Activated CD4-positive, alpha-beta T cell treated with anti-CD3 and anti-CD28 coated beads, Interleukin-2, amount 50 U/mL, for 48 hours (primary cell): Measurements from ENCODE around the gene CDCA7.
"Not testable (repeated sequence)": the region's sequence is repeated elsewhere in the genome, so short reads cannot be mapped to it uniquely, and the experiment has no call there.

Experiments
- DNase-seq, 2 experiments: peaks; one replicate each; pipeline ENCODE4 v3.0.0-alpha.2; 2020

The CDCA7 gene

DNA sequence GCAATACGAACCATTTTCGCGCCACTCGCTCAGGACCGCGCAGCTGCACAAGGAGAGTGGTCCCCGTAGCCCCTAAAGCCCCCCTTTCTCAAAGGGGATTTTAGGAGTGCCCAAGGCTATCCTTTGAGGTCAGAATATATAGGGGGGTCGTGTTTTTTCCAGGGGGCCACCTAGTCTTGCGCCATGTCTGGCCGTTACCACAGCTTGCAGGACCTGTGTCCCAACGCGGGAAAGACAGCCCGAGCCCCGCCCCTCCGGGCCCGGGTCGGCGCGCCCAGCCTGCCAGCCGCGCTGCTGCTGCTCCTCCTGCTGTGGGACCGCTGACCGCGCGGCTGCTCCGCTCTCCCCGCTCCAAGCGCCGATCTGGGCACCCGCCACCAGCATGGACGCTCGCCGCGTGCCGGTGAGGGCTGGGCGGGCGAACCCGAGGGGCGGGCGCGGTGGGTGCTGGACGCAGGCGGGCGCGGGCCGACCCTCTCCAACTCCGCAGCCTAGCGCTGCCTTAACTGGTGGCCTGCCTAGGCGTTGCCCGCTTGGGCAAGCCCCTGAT, at the start of gene CDCA7:
Gene CDCA7 (plus strand): TSS at position 291 of the 550 bp plus-strand sequence. CDS start 92 bp downstream, at position 383.
- peak; percentile 77 to 80 for DNase-seq

DNA sequence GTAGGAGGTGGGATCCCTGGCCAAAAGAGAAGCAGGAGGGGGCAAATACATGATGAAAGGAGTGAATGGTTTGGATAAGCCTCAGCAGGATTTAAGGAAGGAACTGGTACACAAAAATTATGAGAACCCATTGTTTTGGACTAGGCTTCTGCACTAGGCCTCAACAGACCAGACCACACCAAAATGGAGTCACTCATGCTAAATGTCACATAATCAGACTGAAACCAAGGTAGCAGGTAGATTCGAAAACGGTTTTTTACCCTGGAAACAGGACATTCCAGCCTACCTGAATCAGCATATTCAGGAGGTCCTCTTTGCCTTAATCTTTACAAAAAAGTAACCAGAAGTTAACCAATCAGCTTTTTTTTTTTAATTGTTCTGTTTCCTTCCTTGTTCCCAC, 49.4 kb upstream of the CDCA7 start:
- DNase-seq: no peak

DNA sequence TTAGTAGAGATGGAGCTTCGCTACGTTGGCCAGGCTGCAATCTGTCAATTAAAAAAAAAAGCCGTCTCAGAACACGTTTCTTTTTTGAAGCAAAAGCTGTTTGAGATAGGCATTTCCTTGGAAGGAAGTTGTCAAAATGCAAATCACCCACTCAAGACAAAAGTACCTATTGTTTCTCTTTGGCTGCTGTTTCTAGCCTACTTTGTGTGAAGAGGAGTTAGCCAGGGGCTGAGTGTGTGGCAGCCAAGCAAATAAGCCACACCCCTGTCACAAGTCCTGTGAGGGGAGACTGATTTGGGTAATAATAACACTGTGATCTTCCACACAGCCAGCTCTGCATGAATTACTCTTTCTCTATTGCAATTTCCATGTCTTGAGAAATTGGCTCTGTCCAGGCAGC, 47.4 kb upstream of the CDCA7 start:
- no peak for DNase-seq

DNA sequence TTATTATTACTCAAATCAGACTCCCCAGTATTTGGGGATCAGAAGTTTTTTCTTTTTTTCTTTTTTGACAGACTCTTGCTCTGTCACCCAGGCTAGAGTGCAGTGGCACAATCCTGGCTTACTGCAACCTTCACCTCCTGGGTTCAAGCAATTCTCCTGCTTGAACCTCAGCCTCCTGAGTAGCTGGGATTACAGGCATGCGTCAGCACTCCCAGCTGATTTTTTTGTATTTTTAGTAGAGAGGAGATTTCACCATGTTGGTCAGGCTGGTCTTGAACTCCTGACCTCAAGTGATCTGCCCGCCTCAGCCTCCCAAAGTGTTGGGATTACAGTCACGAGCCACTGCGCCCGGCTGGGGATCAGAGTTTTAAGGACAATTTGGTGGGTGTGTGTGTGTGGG, 45.3 kb upstream of the CDCA7 start:
- DNase-seq: not testable (repeated sequence)

DNA sequence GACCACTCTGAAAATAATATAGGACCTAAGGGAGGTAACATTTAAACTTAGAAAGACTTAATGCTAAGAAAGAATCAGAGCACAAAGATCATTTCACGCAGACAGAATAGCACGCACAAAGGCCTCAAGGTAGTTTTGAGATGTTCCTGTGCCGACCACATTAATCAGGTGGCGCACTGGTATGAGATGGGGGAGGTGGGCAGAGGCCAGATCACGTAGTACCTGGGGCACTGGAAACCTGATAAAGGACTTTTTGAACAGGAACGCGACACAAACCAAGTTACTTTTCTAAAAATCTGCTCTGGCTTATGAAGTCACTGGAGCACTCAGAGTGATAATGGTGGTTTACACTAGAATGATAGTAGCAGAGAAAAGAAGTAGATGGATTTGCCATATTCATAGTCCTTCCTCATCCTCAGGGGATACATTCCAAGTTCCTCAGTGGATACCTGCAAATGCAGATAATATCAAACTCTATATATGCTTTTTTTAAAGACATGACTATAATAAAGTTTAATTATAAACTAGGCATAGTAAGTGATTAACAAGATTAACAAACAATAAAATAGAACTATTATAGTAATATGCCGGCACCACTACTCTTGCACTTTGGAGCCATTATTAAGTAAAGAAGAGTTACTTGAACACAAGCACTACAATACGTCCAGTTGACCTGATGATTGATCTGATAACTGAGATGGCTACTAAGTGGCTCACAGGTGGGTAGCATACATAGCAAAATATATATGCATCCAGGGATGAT, 42.6 kb upstream of the CDCA7 start:
- no peak for DNase-seq

DNA sequence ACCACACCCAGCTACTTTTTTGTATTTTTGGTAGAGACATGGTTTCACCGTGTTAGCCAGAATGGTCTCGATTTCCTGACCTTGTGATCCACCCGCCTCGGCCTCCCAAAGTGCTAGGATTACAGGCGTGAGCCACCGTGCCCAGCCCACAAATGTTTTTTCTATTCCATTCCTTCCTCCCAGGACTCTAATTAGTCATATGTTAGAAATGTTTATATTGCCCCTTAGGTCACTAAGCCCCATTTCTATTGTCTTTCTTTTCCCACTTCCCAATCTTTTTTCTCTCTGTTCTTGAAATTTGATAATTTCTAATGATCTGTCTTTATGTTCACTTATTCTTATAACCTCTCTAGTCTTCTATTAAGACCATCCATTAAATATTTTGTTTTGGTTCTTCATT, 31.3 kb upstream of the CDCA7 start:
- no peak for DNase-seq

DNA sequence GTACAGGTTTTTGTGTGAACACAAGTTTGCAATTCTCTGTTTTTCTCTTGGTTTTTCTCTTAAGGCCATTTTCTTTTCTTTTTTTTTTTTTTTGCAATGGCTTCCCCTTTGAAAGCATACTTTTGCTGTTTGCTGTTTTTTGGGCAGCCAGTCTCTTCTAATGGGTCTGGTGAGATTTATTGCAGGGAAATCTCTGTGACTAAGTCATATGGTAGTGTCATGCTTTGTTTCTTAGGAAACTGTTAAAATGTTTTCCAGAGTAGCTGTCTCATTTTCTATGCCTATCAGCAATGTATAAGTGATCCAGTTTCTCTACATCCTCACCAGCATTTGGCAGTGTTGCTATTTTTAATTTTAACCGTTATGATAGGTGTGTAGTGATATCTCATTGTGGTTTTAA, 27.9 kb upstream of the CDCA7 start:
- DNase-seq: no peak

DNA sequence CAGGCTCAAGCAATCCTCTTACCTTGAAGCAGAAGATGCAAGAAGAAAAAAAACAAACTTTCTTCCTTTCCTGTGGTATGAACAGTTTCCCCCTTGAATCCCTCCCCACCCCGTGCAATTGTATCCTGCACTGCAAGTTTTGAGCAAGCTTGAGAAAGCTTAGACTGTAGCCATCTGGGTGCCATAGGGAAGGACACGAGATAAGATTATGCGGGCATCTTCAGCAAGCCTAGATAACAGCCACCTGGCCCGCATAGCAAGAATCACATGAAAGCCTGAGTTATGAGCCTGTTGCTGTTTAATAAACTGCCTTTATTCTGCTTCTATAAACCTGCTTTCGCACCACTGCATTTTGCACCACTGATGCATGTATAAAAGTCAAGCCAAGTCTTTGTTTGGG, 27.3 kb upstream of the CDCA7 start:
- DNase-seq: no peak

DNA sequence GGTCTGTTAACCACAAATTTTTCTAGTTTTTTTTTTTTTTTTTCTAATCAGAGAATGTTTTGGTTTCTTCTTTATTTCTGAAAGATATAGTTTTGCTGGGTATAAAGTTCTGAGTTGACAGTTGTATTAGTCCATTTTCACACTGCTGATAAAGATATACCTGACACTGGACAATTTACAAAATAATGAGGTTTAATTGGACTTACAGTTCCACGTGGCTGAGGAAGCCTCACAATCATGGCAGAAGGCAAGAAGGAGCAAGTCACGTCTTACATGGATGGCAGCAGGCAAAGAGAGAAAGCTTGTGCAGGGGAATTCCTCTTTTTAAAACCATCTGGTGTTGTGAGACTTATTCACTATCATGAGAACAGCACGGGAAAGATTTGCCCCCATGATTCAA, 21.7 kb upstream of the CDCA7 start:
- DNase-seq: not testable (repeated sequence)

DNA sequence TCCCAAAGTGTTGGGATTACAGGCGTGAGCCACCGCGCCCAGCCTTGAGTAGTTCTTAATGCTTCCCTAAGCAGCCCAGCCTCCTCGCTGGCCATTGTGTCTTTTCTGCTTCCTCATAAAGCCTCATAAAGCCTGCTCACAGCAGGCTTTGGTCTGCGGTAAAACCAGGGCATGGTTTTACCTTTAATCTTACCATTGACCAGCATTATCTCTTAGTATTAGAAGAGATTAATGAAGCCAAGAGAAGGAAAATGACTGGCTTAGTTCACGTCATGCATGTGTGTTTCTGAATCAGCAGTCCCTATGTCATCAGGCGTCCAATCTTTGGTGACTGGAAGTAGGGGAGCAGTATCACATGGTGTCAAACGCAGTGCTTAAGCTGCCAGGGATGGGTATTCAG, 14.9 kb upstream of the CDCA7 start:
- DNase-seq: no peak

DNA sequence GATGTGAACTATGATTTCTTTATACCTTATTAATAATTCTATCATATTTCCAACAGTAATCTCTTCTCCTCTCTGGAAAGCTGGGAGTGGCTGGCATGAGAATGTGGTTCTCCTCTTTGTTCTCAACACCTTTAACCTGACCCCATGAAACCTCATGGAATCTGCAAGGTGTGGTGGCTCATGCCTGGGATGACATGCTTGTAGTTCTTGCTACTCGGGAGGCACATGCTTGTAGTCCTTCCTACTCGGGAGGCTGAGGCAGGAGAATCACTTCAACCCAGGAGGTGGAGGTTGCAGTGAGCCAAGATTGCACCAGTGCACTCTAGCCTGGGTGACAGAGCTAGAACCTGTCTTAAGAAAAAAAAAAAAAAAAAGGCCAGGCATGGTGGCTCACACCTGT, 10.8 kb upstream of the CDCA7 start:
- no peak for DNase-seq

DNA sequence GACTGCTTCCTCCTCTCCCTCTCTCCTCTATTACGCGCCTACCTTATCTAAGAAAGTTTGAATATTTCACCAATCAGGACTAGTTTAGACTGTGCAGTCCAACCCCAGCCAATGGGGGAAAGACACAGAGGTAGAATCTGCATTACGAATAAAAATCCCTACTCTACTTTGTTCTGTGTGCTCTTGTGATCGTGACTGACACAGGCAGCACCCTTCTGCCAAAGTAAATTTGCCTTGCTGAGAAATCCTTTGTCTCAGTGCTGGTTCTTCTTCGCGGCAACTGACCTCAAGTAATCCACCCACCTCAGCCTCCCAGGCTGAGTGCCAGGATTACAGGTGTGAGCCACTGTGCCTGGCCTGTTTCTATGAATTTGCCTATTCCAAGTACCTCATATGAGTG, 8.6 kb upstream of the CDCA7 start:
- DNase-seq: no peak

DNA sequence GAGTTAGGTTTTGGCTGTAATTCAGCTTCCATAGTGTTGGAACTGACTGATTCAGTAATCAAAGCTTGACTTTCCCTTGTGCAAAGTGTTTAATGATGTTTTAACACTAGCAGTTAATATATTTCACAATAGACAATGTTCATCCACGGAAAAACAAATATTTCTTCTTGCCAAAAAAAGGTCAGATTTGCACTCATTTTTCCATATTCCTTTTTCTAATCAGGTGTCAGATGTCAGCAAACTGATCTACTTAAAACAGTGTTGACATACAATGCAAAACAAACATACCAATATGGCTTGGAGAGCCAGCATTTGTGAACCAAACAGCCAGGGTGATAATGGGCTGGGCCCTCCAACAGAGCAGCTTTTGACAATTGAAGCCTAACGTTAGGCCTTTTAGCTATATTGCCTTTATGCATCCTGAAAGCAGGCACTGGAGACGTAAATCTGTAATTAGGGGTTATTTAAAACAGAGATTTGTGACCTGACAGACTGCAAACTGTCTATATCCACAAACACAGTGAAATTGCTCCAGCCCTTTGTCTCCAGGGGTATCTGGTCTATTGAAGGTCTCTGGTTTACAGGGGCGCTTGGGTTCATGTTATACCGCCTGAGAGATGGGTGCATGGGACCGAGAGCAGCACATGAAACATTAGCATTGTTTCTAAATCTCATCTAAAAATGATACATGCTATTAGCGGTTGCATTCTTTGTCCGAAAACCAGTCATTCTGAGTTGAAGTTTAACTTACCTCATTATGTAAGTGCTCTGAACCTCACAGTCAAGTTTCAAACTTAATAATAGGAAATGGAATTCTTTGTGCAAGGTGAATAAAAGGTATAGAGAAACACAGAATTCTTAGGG, 7.1 kb upstream of the CDCA7 start:
- DNase-seq: no peak

DNA sequence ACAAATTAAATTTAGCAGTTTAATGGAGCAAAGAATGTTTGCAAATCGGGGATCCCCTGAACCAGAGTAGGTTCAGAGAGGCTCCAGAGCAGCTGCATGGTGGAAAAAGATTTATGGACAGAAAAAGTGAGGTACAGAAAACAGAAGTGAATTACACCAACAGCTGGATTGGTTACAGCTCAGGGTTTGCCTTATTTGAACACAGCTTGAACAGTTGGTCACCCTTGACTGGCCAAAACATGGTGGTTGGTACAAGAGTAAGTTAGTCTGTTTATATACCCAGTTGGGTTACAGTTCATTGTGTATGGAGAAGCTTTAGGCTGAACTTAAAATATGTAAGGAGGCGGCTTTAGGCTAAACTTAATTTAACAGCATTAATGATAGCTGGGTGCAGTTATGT, 5.4 kb upstream of the CDCA7 start:
- DNase-seq: no peak

DNA sequence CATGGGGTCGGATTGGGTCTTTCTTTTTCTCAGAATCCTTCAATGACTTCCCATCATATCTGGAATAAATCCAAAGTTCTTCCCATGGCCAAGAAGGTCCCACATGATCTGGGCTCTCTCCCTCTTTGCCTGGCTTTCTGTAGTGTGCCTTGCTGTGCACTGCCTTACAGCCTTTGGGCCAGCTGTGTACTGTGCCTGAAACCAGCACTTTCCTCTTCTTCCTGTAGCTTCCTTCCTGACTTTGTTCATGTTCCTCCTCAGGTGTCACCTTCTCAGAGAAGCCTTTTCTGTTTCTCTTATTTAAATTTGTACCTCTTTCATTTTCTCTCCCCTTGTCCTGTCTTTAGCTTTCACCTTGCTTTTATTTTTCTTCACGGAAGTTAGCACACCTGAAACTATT, 4.3 kb upstream of the CDCA7 start:
- DNase-seq: no peak

DNA sequence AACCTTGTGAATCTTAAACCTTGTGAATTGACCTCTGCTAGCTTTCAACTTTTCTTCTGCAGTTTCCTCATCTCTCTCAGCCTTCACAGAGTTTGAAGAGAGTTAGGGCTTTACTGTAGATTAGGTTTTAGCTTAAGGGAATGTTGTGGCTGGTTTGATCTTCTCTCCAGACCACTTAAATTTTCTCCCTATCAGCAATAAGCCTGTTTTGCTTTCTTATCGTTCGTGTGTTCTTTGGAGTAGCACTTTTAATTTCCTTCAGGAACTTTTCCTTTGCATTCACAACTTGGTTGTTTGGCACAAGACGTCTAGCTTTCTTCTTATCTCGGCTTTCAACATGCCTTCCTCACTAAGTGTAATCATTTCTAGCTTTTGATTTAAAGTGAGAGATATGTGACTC, 2.8 kb upstream of the CDCA7 start:
- no peak for DNase-seq

DNA sequence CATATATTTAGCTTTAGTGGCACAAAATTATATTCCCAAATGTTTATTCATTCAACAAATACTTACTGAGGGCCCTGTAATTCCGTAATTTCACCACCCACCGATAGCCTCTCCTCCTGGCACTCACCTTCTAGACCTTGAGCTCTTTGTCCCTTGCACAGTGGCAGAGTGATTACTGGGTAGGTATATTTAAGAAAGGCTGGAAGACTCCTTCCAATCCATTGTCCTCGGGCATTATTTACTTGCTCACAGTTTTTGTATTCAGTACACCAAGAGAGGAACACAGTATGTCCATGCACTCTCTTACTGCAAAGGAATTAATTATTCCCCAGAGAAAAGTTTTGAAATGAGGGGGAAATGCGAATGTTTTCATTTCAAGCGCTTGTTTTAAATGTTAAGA, 1.1 kb upstream of the CDCA7 start:
- DNase-seq: no peak

DNA sequence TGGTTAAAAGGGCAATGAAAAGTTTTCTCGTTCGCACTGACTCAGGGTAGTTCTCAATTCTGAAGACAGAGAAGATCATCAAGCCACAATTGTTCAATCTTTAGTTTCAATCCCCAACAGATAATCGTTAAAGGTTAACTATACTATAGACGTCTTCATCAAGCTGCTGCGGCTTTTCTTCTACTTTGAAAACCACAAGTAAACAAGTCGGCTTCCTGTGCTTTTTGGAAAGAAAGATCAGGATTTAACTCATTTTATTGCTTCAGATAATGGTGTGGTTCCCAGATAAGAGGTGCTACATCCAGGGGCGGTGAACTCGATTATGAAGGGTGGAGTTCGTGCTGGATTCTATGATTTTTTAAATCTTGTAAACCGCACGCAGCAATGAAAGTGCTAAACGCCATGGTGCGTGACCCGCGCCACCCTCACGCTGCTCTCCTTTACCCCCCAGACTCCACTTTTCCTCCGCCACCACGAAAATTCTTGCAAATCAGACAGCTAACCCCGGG, 545 bp upstream of the CDCA7 start:
- DNase-seq: no peak

DNA sequence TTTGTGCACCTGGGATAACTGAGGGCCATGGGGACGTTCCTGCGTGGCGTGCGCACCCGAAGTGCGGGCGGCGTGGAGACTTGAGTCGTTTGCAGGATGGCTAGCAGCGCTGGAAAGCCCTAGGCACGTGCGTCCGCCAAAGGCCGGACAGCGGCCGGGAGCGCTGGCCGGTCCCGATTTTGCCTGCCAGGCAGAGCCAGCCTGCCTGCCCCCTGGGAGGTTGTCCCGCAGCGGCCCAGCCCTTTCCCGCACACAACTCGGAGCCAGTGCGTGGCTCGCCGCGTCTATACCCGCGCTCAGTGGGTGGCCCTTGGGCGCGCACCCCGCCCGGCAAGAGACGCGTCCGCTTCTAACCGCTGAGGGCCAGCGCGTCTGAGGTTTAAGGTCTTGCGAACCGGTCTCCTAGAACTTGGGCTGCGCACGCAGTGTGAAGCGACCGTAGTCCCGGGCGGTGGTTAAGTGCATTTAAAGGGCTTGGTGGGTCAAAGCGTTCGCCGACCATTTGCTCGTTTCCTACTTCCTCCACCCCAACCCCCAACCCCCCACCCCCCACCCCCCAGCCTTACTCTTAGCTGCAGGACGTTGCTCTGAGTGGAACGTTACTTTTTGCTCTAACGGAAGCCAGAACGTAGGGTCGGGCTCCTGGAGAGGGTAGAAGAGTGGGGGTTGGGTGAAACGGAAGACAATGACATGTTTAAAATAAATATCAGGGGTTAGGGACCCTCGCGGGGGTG, 627 bp downstream of the CDCA7 start:
- DNase-seq: peak; percentile 41 to 55

DNA sequence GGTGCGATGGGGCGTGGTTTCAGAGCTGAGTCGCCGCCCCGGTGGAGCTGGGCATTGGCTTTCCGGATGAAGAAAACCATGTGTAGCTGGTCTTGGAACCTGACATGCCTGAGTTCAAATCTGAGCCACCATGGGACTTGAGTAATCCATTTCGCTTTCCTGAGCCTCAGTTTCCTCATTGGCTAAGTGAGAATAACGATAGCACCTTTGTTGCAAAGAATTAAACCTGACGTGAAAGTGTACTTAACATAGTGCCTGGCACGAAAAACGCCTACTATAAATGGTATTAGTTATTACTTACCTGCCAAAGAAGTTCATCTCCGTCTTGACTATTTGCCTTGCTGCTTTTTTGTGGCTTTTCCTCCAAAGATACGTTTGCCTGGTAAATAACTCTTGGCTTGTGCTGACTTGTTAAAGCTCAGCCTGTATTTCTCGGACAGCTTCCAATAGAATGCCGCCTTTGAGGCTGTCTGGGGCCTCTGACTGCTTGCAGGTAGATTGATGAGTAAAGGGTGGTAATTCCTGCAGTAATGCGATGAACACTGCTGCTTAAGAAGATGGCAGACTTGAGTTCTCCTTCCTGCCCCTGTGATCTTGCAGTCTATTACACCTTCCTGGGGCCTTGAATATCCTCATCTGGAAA, 1.3 kb downstream of the CDCA7 start:
- peak; percentile 27 to 38 for DNase-seq

DNA sequence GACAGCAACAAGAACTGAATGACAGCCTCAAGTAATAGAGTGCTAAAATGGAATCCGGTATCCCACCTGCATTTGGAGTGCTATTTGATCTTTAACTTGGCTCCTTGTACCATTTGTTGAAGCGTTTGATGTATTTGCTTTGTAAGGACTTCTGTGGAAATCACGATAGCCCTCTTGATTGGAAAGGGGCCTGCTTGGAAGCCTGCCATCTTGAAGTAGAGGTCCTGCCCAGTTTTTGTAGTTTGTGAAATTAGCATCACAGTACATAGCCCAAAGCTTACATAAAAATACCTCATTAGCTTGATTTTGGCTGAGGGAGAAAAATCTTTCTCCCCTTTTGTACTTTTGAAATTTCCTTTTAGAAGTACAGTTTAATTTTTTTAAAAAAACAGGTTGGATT, 2.7 kb downstream of the CDCA7 start:
- no peak for DNase-seq

DNA sequence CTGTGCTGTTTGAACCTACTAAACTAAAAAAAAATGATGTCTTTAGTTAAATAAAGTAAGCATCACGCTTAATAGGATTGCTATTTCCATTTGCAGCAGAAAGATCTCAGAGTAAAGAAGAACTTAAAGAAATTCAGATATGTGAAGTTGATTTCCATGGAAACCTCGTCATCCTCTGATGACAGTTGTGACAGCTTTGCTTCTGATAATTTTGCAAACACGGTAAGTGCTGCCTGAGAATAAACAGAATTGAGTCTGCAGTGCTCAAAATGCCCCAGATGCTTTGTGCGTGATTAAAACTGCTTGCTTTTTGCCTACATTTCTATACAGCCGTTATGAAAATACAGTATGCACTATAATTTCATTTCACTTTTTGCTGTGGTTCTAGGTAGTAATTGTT, 3.9 kb downstream of the CDCA7 start:
- no peak for DNase-seq

DNA sequence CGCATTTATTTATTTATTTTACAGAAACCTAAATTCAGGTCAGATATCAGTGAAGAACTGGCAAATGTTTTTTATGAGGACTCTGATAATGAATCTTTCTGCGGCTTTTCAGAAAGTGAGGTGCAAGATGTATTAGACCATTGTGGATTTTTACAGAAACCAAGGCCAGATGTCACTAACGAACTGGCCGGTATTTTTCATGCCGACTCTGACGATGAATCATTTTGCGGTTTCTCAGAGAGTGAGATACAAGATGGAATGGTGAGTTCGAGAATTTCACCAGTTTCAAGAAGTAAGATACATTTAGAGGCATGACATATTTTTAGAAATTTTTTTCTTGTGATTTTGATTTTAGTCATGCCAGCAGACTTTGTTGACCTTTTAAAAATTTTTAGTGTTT, 4.6 kb downstream of the CDCA7 start:
- peak in 1 of 2 experiments; percentile 11 for DNase-seq
